HG02571 (cell line): ENCODE measurements around the gene COL15A1.
A peak's percentile ranks its signal among the peaks of the same experiment; 100 is the strongest.

Source experiments
- ATAC-seq: cut with Tn5 transposase; IDR thresholded peaks from one replicate; pipeline ENCODE4 v1.9.1; 2021; ENCODE audit warnings: mild to moderate bottlenecking, moderate library complexity; ENCODE audit not compliant: unreplicated experiment

The COL15A1 gene

DNA sequence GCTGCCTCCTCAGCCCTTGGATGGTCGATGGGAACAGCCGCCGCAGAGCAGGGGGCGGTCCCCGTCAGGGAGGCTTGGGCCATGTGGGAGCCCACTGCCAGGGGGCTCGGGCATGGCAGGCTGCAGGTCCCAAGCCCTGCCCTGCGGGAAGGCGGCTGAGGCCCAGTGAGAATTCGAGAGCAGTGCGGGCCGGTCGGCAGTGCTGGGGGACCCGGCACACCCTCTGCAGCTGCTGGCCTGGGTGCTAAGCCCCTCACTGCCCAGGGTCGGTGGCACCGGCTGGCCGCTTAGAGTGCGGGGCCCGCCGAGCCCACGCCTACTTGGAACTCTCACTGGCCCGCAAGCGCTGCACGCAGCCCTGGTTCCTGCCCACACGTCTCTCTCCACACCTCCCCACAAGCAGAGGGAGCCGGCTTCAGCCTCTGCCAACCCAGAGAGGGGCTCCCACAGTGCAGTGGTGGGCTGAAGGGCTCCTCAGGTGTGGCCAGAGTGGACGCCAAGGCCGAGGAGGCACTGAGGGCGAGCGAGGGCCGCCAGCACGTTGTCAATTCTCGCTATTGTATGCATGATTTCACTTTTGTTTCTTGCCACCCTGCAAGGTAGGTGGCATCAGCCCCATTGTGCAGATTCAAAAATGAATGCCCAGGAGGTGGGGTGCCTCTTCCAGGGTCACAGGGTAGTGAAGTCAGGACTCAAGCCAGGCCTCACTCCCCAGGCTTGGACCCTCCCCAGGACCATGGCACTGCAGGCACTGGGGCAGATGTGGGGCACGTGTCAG, 48.6 kb downstream of the COL15A1 start:
- ATAC-seq = no peak

DNA sequence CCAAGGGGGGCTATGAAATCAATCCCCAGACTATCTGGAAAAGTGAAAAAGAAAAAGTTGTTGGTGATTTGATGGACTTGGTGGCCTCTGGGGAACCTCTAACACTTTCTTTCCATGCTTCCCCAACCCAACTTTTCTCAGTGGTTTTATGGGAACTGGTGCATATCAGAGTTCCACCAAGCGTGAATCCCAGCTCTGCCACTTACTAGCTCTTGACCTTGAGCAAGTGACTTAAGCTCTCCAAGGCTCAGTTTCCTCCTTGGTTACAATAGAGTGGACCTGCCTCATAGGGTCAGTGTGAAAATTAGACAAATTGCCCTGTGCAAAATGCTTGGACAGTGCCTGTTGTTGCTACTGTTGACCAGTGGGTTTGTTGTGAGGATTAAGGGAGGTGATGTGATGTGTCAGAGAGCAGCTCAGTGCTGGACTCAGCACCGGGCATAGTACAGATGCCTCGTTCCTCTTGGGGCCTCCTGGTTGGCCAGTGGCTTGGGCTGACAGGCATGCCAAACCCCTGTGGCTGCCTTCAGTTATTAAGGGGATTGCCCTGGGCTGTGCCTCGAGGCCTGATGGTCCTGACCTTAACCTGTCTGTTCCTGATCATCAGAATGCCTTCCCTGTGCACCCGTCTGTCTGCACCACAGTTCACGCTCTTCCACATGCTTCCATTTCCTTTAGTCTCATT, 49.3 kb downstream of the COL15A1 start:
- peak; percentile 14 for ATAC-seq

DNA sequence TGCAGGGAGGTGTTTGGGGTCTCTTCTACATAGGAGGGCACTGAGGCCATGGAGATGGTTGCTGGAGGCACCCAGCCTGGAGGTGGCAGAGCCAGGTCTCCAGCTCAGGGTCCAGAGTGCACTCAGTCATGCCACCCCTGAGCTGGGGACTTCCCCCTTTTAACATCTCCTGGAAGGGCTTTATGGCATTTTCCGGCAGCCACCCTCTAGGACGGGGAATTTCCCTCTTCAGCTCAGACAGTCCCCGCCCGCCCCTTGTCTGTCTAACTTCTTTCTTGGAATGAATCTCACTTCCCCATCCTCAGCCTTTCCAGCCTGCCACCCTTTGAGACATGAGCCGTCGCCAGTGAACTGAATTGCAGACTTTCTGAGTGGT, 49.9 kb downstream of the COL15A1 start:
- ATAC-seq = peak; percentile 57

DNA sequence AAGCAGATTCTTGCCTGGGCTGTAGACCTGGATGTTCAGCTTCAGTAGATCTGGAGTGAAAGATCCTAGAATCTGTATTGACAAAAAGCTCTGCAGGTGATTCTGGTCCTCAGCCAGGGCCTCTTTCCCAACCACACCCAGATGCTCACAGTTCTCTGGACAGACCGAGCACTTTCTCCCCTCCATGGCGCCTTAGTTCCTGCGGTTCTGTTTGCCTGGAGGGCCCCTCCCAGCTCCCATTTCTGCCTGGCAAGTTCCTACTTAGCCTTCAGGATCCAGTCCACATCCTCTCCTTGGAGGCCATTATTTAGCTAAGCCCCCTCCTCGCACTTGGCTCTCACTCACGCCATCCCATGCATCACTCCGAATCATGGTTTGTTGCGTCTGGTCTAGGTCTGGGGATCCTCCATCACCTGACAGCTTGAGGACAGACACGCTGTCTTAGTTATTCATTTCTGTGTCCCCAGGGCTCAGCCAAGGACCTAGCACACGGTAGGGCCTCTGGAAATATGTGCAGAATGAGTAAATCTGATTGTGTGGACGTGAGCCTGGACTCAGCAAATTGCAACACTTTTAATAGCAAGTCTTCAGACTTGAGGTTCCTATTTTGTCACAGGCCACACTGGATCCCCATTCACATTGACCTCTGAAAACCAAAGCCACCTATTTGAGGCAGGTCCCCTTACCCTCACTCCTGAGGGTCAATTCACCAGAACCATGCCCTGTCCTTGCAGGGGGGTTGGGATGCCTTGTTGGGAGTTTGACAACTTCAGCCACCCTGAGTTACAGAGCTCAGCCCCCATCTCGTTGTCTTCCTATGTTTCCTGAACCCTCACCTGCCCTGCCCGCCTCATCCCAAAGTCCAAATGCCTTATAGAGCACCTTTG, 50.7 kb downstream of the COL15A1 start:
- ATAC-seq = no peak

DNA sequence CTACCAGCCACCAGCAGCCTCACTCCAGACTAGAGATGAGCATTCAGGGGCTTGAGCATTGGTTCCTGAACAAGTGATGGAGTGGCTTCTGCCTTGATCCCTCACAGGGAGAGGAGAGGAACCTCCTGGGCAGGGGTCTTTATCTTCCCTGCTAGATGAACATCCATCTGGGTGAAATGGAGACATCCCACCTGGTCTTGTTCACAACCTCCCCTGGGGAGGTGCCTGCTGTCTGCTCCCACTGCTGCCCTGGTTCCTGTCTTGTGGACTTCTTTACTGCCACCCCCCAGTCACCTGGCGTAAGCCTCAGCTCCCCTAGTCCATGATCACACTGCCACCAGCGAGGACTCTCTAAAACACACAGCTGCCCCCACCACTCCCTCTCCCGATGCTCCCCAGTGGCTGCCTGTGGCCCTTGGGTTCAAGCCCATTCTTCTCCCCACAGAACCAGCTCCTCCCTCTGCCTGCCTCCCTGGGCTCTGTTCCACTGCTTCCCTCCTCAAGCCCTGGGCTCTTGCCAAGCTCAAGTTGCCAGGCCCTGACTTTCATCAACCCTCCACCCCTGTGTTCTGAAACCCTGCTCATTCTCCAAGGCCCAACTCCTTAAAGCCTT, 51.5 kb downstream of the COL15A1 start:
- no peak for ATAC-seq

DNA sequence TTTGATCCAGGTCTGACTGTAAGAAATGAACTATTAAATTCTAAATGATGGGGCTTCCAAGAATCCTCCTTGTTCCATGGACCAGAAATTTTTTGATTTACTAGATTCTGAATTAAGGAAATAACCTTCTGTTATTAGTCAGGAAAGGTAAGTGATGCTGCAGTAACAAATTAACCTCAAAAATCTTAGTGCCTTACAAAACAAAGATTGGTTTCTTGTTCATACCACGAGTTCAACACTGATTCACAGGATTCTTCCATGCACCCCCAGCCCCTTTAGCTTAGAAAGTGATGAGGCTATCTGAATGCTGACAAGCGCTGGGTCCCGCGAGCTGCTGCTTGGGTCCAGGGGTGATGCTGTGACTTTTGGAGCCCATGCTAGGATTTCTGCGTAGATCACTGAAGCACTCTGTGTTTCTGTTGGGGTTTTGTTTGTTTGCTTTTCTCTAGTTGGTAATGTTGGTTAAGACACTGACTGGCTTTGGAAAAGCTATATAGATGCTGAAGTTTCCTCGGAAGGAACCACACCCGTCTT, 52.3 kb downstream of the COL15A1 start:
- no peak for ATAC-seq

DNA sequence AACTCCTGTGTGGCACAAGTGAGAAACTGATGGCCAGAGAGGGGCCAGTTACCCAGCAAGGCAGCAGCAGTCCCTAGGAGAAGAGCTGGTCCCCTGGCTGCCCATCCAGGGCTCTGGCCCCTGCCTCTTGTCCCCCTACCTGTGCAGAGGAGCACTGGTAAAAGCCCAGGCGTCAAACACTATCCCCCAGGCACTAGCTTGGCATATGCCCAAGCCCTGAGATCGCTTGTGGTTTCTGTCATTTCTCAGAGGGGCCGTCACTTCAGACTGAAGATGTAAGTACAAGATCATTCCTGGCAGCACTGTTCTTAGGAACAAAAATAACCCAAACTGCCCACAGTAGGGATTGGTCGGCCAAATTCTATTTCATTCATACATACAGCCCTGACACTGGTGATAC, 53.9 kb downstream of the COL15A1 start:
- ATAC-seq = no peak

DNA sequence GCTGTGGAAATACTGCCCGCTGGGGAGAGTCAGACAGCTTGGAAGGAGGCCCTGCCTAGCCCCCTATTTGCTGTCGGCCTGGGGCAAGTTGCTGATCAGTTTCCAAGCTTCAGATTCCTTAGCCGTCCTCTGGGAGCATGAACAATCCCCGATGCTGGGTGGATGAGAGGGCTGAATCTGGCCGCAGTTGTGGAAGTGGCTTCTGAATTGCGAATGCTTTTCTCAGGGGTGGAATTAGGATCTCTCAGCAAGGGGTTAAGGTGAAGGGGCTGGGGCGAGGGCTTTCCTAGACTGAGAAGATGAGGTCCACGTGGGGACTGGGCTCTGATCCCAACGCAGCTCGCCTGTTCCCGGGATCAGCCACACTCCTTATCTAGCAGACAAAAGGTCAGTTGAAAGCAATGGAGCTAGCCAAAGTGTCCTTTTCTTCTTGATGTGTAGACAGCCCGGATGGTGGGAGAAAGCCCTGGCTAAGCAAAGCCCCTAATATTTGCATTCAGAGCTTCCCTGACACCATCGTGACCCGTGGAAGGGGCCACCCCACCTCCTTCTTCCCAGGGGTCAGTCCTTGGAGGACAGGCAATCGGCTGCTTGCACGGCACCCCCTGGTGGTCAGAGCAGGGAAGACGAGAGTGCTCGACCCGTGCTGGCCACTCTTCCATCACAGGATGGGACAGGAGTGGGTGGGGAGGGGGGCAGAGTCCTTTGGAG, 54.9 kb downstream of the COL15A1 start:
- ATAC-seq = peak; percentile 61

DNA sequence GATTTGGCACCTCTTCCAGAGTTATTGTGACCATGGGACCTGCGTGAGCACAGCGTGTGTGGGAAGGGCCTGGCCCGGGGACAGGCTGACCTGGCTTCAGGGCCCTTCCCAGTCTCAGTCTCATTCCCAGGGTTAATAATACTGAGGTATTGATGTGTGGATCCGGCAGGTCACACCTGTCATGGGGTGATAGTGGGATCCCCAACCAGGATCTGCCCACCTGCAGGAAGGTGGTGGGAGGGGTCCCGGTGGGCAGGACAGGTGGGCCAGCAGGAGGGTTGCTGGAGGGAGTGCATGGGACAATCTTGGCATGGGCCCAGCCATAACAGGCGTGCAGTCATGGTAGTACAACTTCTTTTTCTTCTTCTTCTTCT, 55.4 kb downstream of the COL15A1 start:
- ATAC-seq = no peak

DNA sequence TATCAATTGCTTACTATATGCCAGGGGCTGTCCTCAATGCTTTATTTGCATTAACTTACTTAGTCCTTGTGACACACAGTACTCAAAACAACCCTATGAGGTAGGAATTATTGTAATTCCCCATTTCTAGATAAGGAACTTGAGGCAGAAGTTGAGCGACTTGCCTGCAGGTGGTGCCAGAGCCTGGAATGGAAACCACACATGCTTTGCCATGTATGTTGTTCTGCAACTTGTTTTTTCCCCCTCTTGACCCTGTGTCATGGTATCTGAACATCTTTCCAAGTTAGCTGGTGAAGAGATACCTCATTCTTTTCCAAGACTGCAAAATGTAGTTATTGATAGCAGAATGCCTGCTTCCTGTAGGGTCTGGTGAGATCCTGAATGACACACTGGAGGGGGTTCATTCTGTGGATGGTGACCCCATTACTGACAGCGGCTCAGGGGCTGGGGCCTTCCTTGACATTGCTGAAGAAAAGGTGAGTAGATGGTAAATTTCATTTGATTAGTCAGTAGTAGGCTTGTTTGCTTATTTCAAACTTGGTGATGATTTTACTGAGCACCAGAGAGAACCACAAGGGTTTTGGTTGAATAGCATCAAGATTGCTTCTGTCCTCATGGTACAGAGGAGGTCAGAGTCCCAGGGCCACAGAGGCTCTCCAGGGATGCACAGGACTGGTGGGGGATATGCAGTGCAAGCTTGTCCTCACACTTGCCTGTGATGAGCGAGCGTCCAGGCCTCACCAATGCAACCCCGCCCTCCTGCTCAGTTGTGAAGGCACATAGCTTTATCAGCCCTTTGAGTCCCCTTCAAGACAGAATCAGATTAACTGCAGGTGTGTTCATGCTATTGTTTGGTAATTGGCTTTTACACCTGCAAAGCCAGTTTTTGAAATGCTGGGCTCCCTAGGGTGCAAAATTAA, 57.0 kb downstream of the COL15A1 start:
- no peak for ATAC-seq

DNA sequence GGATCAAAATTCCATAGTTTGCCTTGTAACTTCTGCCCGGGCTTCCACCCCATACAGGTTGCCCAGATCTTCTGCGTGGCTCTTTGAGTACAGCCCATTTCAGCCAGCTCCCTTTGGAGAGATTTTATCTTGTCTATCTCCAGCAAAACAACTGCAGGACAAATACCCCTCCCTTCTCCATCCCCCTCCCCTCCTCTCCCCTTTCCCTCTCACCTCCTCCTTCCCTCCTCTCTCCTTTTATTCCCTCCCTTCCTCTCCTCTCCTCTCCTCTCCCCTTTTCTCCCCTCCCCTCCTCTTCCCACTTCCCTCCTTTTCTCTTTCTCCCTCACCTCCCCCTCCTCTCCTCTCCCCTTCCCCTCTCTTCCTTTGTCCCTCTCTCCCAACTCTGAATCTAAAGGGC, 58.2 kb downstream of the COL15A1 start:
- ATAC-seq = no peak

DNA sequence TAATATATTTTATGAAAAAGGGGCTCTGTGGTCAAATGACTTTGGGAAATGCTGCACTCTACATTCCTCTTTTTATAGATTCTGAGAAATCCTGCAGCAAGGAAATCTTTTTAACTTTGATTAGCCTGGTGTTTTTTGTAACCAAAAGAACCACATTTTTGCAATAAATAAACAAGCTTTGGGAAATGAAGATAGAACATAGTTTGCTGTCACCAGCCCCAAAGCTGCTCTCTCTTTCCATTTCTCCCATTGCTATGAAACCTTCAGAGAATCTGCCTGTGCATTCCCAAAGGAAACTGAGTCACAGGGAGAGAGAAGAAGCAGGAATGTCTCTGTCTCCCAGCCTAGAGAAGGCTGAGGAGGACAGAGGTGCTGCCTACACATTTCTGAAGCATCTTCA, 59.0 kb downstream of the COL15A1 start:
- no peak for ATAC-seq

DNA sequence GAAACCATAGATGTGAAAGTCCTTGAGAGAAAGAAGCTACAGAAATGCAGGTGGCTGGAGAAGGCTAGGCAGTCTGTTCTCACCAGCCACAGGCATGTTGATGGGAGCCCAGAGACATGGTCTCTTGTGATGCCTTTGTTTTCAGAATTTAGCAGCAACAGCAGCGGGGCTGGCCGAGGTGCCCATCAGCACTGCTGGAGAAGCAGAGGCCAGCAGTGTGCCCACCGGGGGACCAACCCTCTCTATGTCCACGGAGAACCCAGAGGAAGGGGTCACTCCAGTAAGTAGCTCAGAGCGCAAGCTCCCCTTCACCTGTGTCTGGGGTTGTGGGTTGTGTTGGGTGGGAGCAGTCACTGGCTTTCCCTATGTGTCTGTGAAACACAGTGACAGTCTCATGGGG, 59.6 kb downstream of the COL15A1 start:
- ATAC-seq = no peak

DNA sequence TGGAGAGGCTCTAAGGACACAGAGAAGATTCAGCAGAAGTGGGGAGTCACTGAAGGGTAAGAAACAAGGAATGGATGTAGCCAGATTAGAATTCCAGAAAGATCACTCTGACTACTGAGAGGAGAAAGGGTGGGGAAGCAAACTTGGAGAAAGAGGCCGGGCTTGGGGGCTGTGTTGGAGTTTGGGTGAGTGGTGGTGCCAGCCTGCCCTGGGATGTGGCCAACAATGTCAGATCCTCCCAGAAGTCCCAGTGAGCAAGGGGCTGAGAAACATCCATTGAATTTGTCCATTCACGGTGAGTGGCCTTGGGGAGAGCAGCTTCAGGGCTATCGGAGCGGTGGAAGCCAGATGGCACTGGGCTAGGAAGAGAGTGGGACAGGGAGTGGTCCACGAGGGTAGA, 60.4 kb downstream of the COL15A1 start:
- no peak for ATAC-seq

DNA sequence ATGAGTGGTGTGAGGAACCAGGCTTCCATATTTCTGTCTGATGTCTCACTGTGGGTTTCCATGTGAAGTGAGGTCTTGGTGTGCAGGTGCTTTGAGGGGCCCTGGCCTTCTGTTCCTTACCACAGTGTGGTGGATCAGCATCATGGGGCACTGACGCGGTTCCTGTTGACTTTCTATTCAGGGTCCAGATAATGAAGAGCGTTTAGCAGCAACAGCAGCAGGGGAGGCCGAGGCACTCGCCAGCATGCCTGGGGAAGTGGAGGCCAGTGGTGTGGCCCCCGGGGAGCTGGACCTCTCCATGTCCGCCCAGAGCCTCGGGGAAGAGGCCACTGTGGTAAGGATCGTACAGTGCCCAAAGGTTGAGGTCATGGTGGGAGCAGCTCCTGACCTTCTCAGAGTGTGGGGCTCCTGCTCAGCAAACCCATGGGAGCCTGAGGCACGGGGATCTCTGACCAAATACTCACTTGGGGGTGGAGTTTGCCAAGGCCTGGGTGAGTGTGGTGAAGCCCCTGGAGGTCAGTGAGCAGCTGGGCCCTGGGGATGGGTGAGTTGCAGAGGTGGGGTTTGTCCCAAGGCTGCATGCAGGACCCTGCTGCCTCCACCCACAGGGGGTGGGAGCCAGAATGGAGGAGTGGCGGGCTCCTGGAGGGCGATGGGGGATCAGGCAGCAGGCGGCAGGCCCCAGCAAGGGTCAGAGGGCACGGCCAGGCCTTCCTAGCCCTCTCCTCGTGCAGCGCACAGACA, 61.2 kb downstream of the COL15A1 start:
- no peak for ATAC-seq

DNA sequence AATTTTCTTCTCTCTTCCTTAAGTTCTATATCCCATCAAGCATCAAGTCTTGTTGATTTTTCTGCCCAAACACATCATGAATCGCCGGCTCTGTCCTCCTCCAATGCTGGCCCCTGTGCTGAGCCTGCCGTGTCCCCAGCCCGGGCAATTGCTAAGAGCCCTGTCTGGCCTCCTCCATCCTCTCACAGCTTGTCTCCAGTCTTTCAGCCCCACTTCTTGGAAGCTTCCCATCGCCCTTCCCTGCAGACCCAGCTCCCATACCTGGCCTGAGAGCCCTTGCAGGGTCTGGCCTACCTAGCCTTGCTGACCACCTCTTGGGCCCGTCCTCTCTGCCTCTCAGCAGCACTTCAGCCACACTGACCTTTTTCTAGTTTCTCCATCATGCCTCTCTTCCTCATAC, 61.9 kb downstream of the COL15A1 start:
- ATAC-seq = no peak

DNA sequence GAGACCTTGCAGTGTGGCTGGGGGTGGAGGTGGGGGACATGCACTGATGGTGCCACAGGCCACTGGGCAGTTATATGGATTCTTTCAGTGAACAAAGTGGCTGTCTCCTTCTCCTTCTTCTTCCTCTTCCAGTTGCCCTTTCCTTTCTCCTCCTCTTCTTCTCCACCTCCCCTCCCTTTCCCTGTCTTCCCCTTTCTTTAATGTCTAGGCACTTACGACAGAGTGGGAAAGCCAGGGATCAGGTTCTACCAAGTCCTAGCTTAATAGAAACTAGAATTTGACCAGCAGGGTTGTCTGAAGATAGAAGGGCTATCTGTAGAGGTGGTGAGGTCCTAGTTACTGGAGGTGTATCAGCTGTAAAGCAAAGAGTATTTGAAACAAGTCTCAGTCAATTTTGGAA, 62.8 kb downstream of the COL15A1 start:
- ATAC-seq = no peak

DNA sequence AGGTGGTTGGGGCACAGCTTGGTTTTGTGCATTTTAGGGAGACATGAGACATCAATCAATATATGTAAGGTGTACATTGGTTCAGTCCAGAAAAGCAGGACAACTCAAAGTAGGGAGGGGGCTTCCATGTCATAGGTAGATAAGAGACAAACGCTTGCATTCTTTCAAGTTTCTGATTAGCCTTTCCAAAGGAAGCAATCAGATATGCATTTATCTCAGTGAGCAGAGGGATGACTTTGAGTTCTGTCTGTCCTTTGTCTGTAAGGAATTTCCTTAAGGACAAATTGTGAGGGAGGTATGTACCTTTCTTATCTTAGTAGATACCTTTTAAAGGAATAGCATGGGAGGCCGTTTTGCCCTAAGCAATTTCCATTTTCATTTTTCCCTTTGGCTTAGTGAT, 63.3 kb downstream of the COL15A1 start:
- no peak for ATAC-seq

DNA sequence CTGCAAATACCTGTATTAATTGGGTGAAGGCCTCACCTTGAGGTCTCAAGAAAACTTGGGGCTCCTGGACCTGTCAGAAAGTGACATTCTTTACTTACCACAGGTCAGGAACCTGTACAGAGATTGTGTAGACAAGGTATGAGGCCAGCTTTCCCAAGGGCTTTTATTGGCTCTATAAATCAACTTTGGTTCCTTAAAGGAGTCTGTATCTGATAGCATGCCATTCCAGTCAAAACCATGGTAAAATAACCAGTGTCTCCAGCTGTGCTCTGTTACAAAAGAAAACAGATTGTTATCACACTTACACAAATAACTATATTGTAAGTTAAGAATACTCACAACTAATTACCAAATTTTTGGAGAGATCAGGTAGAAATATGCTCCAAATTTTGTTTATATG, 64.5 kb downstream of the COL15A1 start:
- no peak for ATAC-seq
